Mesodermal cell (in vitro differentiated cells): ENCODE measurements around the gene APPL2.

ENCODE experiments used
- H3K27ac ChIP-seq: 2 replicates; pipeline ENCODE4 v1.7.0; 2013; ENCODE audit warnings: mild to moderate bottlenecking, low read depth, low read length, moderate library complexity; ENCODE audit not compliant: severe bottlenecking
- H3K36me3 ChIP-seq: 2 replicates; pipeline ENCODE4 v1.7.1; 2013; ENCODE audit warnings: mild to moderate bottlenecking, low read length, moderate library complexity; ENCODE audit not compliant: control insufficient read depth, insufficient read depth
- H3K4me1 ChIP-seq: one replicate; pipeline ENCODE4 v1.7.1; 2013; ENCODE audit warnings: mild to moderate bottlenecking, low read length; ENCODE audit not compliant: insufficient read depth, control insufficient read depth, poor library complexity, severe bottlenecking
- H3K4me3 ChIP-seq: 2 replicates; pipeline ENCODE4 v1.7.0; 2013; ENCODE audit warnings: low read length, control low read depth, mild to moderate bottlenecking; ENCODE audit not compliant: insufficient read depth, poor library complexity, severe bottlenecking; ENCODE audit errors: extremely low read depth
- H3K9me3 ChIP-seq: 2 replicates; pipeline ENCODE4 v1.7.1; 2013; ENCODE audit warnings: mild to moderate bottlenecking, low read length, moderate library complexity; ENCODE audit not compliant: control insufficient read depth
- WGBS, 2 experiments: methylation state at CpG; one replicate each; pipeline ENCODE4 v1.1.5; 2013; ENCODE audit warnings: missing lambda C conversion rate in 2 of 2; ENCODE audit not compliant: insufficient coverage in 2 of 2; 5-methylcytosine and 5-hydroxymethylcytosine counted together

Gene APPL2

GRCh38 chr12:105209091-105209490, 26.9 kb downstream of the APPL2 start:
- Histone ChIP-seq H3K9me3 (no peaks in the 10 kb centered on the region), H3K36me3 (peaks cover 88% of the 10 kb centered on the region), H3K27ac (no peak overlapping the region), H3K4me3 (no peak overlapping the region), H3K4me1 (peaks cover 17% of the 10 kb centered on the region)
- WGBS, 2 experiments: 92 to 100% methylated on average over 2 of the region's 3 CpGs

DNA sequence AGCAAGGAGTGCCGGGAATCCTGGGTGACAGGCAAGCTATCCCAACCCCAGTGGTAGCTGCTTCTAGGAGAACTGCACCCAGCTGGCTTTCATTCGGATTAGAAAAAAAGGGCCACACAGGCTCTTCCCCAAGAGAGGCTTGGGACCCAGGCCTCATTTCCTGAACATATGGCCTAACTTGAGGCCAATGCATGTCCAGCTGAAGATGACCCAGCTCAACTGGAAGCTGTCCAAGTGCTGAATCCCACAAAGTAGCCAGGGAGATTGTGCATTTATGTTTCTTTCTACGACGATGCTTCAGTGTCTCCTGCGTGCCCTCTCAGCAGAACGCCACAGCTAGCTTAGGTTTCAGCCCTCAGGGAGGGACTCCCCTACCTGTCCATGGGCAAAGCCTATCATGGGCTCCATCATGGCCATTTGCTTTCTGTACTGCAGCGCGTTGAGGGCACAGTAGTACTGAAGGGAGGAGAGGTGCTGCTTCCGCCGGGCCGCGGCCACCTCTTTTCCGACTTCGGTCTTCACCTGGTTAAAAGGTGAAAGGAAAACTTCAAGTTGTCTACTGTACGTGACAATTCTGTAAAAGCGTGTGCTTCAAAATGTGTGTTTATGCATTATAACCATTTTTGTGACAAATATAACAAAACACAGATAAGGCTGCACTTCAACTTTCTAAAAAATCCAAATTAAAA, 29.1 kb downstream of the APPL2 start:
- peaks cover 8% of the 10 kb centered on the region for H3K4me1 ChIP-seq
- H3K4me3 ChIP-seq: no peak overlapping the region
- H3K9me3 ChIP-seq: no peaks in the 10 kb centered on the region
- WGBS, 2 experiments: 94 to 97% methylated on average over 8 to 14 of the region's 16 CpGs
- H3K27ac ChIP-seq: no peak overlapping the region
- H3K36me3 ChIP-seq: peaks cover 94% of the 10 kb centered on the region

DNA sequence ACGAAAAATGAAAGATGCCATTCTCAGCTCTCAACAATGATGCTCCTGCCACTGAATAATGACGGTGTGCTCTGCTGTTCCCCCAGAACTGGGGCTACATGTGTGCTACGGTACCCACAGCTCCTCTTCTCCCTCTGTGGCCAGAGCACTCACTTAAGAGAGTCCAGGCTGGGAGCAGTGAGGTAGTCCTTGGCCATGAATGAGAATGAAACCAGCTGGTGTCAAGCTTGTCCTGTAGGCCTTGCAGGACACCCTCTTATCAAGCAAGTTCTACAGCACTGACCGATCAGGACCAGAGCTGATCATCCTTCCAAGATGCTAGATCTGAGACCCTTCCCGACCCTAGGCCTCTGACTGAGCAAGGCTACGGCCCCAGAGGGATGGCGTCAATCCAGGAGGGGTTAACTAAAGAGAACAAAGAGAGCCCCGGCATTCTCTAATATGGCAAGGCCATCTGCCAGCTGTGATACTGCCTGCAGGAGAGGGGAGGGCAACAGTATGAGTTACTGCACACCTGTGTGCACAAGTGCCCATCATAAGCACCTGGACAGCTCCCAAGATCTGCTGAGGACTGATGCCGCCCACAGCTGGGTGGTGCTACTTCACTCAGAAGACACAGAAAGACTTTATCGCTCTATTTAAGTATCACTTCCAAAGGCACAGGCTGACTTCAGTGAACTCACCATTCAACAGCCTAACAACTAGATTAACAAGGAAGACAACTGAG, 30.5 kb downstream of the APPL2 start:
- H3K9me3 ChIP-seq: no peaks in the 10 kb centered on the region
- 90 to 94% methylated on average over 8 to 9 of the region's 10 CpGs for WGBS, 2 experiments
- no peak overlapping the region for H3K27ac ChIP-seq
- peaks cover 93% of the 10 kb centered on the region for H3K36me3 ChIP-seq
- H3K4me1 ChIP-seq: peaks cover 4% of the 10 kb centered on the region
- no peak overlapping the region for H3K4me3 ChIP-seq

- peaks cover 4% of the 10 kb centered on the region for H3K4me1 ChIP-seq
- peaks cover 93% of the 10 kb centered on the region for H3K36me3 ChIP-seq
- no peaks in the 10 kb centered on the region for H3K9me3 ChIP-seq
- WGBS, 2 experiments: 85 to 89% methylated on average over 5 to 6 of the region's 6 CpGs
- no peak overlapping the region for H3K4me3 ChIP-seq
- no peak overlapping the region for H3K27ac ChIP-seq
These were observed 31.1 kb downstream of the APPL2 start for GRCh38 chr12:105204916-105205315.

GRCh38 chr12:105204127-105204526, 31.8 kb downstream of the APPL2 start:
- no peak overlapping the region for H3K27ac ChIP-seq

DNA sequence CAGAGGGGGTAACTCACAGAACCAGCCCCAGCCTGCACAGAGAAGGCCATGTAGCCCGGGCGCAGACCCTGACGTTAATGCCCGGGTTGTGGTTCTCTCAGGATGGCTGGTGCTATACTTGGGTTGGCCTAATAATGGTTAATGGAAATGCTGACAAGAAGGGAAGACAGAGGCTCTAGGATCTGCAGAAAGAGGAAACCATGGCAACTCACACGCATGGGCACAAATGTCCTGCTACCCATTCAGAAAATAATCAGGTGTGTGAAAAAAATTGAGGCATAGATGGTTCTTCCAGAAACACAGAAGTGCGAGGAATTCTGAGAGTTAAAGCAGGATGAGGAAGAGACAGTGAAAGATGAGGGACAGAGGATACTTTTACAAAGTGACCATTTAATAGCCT, 33.8 kb downstream of the APPL2 start:
- no peak overlapping the region for H3K4me3 ChIP-seq
- H3K9me3 ChIP-seq: no peaks in the 10 kb centered on the region
- WGBS, 2 experiments: 92 to 100% methylated on average over 2 to 3 of the region's 6 CpGs
- H3K36me3 ChIP-seq: peaks cover 92% of the 10 kb centered on the region
- H3K27ac ChIP-seq: no peak overlapping the region
- peaks cover 4% of the 10 kb centered on the region for H3K4me1 ChIP-seq

More at GRCh38 chr12:105204127-105204526, 31.8 kb downstream of the APPL2 start:
- 94 to 96% methylated on average over 3 to 4 of the region's 8 CpGs for WGBS, 2 experiments
- H3K36me3 ChIP-seq: peaks cover 92% of the 10 kb centered on the region
- no peak overlapping the region for H3K4me3 ChIP-seq
- peaks cover 4% of the 10 kb centered on the region for H3K4me1 ChIP-seq
- no peaks in the 10 kb centered on the region for H3K9me3 ChIP-seq

DNA sequence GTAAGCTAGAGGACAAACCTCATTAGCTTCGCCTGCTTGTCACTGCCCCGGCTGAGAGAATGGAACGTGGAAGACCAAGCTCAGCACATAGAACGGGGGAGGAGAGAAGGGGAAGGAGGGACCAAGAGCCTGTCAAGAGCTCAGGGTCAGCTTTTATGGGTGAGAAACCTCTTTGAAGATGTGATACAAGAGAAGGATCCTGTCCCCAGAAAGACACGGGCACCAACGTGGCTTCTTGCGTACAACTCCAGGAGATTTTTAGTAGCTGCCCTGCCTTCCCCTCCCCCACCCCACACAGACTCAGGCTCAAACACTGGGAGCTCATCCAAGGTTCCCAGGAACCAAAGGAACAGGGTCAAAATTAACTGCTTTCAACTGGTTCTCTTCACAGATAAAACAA, 34.7 kb downstream of the APPL2 start:
- H3K27ac ChIP-seq: no peak overlapping the region
- H3K9me3 ChIP-seq: no peaks in the 10 kb centered on the region
- no peak overlapping the region for H3K4me3 ChIP-seq
- H3K4me1 ChIP-seq: peaks cover 4% of the 10 kb centered on the region
- peaks cover 92% of the 10 kb centered on the region for H3K36me3 ChIP-seq
- 95 to 96% methylated on average over 4 to 6 of the region's 7 CpGs for WGBS, 2 experiments

DNA sequence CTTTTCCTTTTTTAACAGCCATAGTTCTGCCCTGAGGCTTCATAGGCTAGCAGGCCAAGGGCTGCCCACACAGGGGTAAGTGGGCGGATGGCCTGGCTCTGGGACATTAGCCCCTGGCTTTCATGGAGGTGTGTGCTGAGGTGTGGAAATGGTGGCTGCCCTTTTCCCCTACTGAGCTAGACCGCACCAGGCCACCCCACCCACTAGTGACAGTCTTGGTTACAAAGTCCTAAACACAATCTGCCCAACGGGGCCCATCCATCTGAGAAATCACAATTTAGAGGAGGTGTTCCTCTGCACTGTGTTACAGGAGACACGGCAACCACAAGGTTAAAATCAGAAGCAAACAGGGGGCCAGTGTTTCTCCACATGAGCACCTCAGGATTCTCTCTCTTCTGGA, 35.6 kb downstream of the APPL2 start:
- Histone ChIP-seq H3K4me1 (peaks cover 2% of the 10 kb centered on the region), H3K4me3 (no peak overlapping the region), H3K36me3 (peaks cover 94% of the 10 kb centered on the region), H3K9me3 (no peaks in the 10 kb centered on the region), H3K27ac (no peak overlapping the region)
- 100% methylated on average over 2 to 4 of the region's 4 CpGs for WGBS, 2 experiments

DNA sequence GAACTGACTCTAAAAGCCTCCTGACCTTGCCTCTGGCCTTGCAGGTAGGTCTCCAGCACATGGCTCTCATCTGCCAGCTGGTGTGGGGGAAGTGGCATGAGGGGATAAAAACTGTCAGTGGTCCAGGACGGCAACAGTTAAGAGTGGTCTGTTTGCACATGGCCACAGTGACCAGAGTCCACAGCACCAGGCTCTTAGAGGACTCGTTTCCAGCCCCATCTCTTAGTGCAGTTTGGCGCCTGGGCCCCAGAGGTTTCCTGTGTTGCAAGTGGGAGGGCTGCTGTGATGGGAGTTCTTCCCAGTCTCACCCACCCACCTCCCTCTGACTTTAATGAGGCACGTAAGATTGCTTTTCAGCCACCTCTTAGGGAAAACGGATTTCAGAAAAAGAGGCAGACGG, 37.0 kb downstream of the APPL2 start:
- Histone ChIP-seq H3K27ac (no peak overlapping the region), H3K4me1 (no peaks in the 10 kb centered on the region), H3K9me3 (no peaks in the 10 kb centered on the region), H3K4me3 (no peak overlapping the region), H3K36me3 (peaks cover 93% of the 10 kb centered on the region)
- 95 to 98% methylated on average over 5 of the region's 6 CpGs for WGBS, 2 experiments

GRCh38 chr12:105196090-105196489, 39.9 kb downstream of the APPL2 start:
- H3K9me3 ChIP-seq: no peaks in the 10 kb centered on the region

DNA sequence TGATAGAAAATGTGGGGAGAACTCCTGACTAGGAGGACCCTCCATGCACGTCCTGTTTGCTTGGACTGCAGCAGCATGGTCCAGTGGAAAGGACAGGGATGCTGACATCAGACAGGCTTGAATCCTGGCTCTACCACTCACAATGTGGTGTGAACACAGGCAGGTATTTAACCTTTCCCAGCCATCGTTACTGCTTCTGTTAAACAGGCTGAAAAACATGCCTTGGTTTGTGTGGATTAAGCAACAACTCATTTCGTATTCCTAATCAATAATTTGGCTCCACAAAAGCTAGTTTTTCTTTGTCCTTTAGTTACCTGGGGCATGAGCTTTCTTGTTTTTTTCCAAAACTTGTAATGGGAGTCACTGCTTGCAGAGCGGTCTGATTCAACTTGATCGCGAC, 41.0 kb downstream of the APPL2 start:
- Histone ChIP-seq H3K4me3 (no peak overlapping the region), H3K36me3 (peaks cover 94% of the 10 kb centered on the region), H3K9me3 (no peaks in the 10 kb centered on the region), H3K27ac (no peak overlapping the region), H3K4me1 (no peaks in the 10 kb centered on the region)
- WGBS, 2 experiments: 91 to 94% methylated on average over 3 to 4 of the region's 6 CpGs

More at GRCh38 chr12:105196090-105196489, 39.9 kb downstream of the APPL2 start:
- Histone ChIP-seq H3K4me3 (no peak overlapping the region), H3K4me1 (no peaks in the 10 kb centered on the region), H3K36me3 (peaks cover 92% of the 10 kb centered on the region), H3K27ac (no peak overlapping the region)
- 92 to 95% methylated on average over 2 to 5 of the region's 6 CpGs for WGBS, 2 experiments
